Lower lobe of right lung (tissue), 2 donors: ENCODE data around the gene LHFPL6. TPM values are rescaled to one million over a fixed set of nuclear protein-coding genes. Genes with fewer than 3 reads are reported as not detected.

Experiments used
- ATAC-seq, 2 donors: fragments of 200-7000 bp; cut with Tn5 transposase; one replicate each; pipeline ENCODE4 v1.9.1; 2020 to 2022; ENCODE audit warnings: mild to moderate bottlenecking in 2 of 2, moderate library complexity in 2 of 2
- DNase-seq: peaks from one replicate; pipeline ENCODE4 v3.0.0-alpha.2; 2020
- H3K27ac ChIP-seq: fragments of 200-600 bp; one replicate; pipeline ENCODE4 v1.8.0; 2022
- H3K27me3 ChIP-seq: fragments of 200-600 bp; one replicate; pipeline ENCODE4 v1.8.0; 2022; ENCODE audit warnings: low read depth
- H3K36me3 ChIP-seq: fragments of 200-600 bp; one replicate; pipeline ENCODE4 v1.8.0; 2022; ENCODE audit warnings: mild to moderate bottlenecking
- H3K4me1 ChIP-seq: fragments of 200-600 bp; one replicate; pipeline ENCODE4 v1.8.0; 2022
- H3K4me3 ChIP-seq: fragments of 200-600 bp; one replicate; pipeline ENCODE4 v1.8.0; 2022; ENCODE audit warnings: mild to moderate bottlenecking
- H3K9me3 ChIP-seq: fragments of 200-600 bp; one replicate; pipeline ENCODE4 v1.8.0; 2022
- CTCF ChIP-seq: fragments of 200-600 bp; IDR thresholded peaks from one replicate; pipeline ENCODE4 v1.8.0; 2022; ENCODE audit warnings: antibody characterized with exemption, mild to moderate bottlenecking
- intact Hi-C: fragments of 100-400 bp; cut with DNase I; formaldehyde crosslinking; loops from one replicate; pipeline ENCODE4 v1.11.0; 2022
- total RNA-seq: library from RNA; stranded (reverse); fragmentation: NEBNext Ultra II Directional; extraction: Animal tissue kit (Norgen Biotek cat#: 25700); gene quantifications from one replicate; pipeline ENCODE4 v1.2.1, GENCODE V29; 2021
- donor health status: DM: no; HTN: yes; CAD: no; lungs with severe emphysema.

LHFPL6 gene
- total RNA-seq, 1 donor from 2014 or later: 68.7 TPM

GRCh38 chr13:39577838-39578491, 25.0 kb downstream of the LHFPL6 start:
- H3K36me3 ChIP-seq: no peaks in the 10 kb centered on the region
- peaks cover 29% of the 10 kb centered on the region for H3K4me1 ChIP-seq
- H3K27me3 ChIP-seq: no peaks in the 10 kb centered on the region
- ATAC-seq: peak in 1 of 2 donors; percentile 43
- no peak for TF ChIP-seq CTCF
- no peak for DNase-seq
- intact Hi-C loops: no loop called here
- H3K9me3 ChIP-seq: no peaks in the 10 kb centered on the region
- no peak overlapping the region for H3K27ac ChIP-seq
- no peak overlapping the region for H3K4me3 ChIP-seq

- ATAC-seq (peak; percentile 86 to 94), DNase-seq (no peak)
- H3K27ac ChIP-seq: no peak overlapping the region
- H3K27me3 ChIP-seq: no peaks in the 10 kb centered on the region
- TF ChIP-seq CTCF: no peak
- H3K4me3 ChIP-seq: no peak overlapping the region
- no peaks in the 10 kb centered on the region for H3K9me3 ChIP-seq
- peaks cover 29% of the 10 kb centered on the region for H3K4me1 ChIP-seq
- intact Hi-C loops: no loop called here
- no peaks in the 10 kb centered on the region for H3K36me3 ChIP-seq
These were observed 25.8 kb downstream of the LHFPL6 start for GRCh38 chr13:39577203-39577602.

DNA sequence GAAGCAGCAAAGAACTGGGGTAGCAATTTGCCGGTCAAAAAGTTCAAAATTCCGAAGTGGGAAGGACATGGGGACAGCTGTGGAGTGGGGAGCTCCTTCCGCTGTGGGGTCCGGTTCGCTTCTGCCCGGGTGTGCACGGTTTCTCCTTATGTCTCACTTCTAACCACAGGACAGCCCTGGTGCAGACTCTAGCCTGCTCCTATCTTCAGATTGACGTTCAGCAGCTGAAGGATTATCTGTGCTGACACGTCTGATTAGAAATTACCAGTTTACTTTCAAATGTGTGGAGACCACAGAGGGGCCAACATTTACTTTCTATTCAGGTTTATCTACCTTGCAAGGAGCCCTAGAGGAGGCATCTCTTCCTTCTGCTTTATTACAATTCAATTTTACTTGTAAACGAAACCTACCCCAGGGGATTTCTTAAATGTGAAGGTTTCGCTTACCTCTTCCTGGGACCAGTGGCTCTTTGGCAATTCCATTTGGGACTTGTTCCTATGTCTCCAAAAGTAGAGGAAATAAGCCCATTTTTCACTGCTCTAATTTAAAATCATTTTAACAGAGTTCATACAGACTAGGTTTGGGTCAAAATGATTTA, 27.3 kb downstream of the LHFPL6 start:
- no peaks in the 10 kb centered on the region for H3K9me3 ChIP-seq
- H3K27me3 ChIP-seq: no peaks in the 10 kb centered on the region
- ATAC-seq: no peak
- intact Hi-C loops: no loop called here
- no peak for TF ChIP-seq CTCF
- H3K4me1 ChIP-seq: peaks cover 25% of the 10 kb centered on the region
- H3K27ac ChIP-seq: no peak overlapping the region
- H3K36me3 ChIP-seq: no peaks in the 10 kb centered on the region
- H3K4me3 ChIP-seq: no peak overlapping the region
- no peak for DNase-seq

DNA sequence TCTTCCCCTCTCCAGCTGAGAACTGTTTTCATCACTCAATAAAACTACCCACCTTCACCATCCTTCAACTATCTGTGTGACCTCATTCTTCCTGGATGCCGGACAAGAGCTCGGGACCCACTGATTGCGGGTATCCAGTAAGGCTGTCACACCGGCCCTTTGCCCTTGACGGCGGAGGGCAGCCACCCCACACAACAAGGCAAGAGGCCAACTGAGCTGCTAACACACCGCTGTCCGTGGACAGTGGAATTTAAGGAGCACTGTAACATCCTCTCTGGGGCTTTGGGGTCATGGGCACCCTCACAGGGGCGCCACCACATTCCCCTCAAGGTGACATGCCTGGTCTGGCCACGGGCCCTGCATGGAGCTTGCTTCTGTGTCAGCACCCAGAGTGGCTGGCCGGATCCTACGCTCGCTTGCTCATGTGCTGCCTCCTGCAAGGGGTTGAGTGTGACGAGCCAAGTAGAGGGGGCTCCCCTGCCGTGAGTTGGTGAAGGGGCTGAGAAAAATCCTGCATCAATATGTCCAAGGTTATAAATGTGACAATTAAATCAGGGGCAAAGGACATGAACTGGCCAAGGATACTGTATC, 31.4 kb downstream of the LHFPL6 start:
- no peaks in the 10 kb centered on the region for H3K4me1 ChIP-seq
- H3K27ac ChIP-seq: no peak overlapping the region
- no peaks in the 10 kb centered on the region for H3K36me3 ChIP-seq
- intact Hi-C loops: no loop called here
- DNase-seq (no peak), ATAC-seq (no peak)
- no peak overlapping the region for H3K4me3 ChIP-seq
- no peaks in the 10 kb centered on the region for H3K27me3 ChIP-seq
- H3K9me3 ChIP-seq: no peaks in the 10 kb centered on the region
- no peak for TF ChIP-seq CTCF

GRCh38 chr13:39567569-39567968, 35.4 kb downstream of the LHFPL6 start:
- ATAC-seq: no peak

More at GRCh38 chr13:39567569-39567968, 35.4 kb downstream of the LHFPL6 start:
- no peaks in the 10 kb centered on the region for H3K4me1 ChIP-seq
- DNase-seq: no peak
- no peaks in the 10 kb centered on the region for H3K9me3 ChIP-seq
- no peak overlapping the region for H3K27ac ChIP-seq
- H3K4me3 ChIP-seq: no peak overlapping the region
- no peak for TF ChIP-seq CTCF
- intact Hi-C loops: no loop called here
- H3K27me3 ChIP-seq: no peaks in the 10 kb centered on the region
- no peaks in the 10 kb centered on the region for H3K36me3 ChIP-seq
